ENCODE results near the gene LGR6.
A peak's percentile ranks its signal among the peaks of the same experiment; 100 is the strongest.

DNA sequence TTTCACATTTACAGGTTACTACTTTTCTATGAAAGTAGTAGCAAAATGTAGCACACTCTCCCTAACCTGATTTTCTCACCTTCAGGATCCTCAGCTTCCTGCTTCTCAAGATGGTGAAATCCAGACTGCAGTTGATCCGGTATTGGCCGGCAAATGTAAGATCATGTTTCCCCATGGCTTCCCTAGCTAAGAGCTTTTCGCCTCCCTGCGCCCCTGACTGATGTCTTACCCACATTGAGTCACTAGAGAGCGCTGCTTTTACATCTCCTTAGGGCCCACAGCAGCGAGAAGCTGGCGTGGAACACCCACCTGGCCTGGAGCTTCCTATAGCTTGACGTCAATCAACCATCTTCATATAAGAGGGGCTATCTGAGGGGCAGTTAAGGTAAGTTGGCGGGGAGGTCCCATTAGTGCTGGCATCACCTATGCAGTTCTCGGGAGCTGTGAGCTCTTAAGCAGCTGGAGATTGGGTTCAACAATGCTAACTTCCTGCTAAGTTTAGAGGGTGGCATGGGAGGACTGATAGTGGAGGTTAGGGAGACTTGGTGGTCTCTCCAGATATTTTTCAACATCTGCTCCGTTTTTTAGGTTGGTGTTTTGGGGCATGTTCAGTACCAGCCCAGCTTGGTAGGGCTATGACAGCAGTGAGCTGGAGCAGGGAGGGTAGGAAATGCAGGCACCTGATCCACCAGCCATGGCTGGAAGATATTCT, 38.7 kb upstream of the LGR6 start:
- TF ChIP-seq, protein P1, sequence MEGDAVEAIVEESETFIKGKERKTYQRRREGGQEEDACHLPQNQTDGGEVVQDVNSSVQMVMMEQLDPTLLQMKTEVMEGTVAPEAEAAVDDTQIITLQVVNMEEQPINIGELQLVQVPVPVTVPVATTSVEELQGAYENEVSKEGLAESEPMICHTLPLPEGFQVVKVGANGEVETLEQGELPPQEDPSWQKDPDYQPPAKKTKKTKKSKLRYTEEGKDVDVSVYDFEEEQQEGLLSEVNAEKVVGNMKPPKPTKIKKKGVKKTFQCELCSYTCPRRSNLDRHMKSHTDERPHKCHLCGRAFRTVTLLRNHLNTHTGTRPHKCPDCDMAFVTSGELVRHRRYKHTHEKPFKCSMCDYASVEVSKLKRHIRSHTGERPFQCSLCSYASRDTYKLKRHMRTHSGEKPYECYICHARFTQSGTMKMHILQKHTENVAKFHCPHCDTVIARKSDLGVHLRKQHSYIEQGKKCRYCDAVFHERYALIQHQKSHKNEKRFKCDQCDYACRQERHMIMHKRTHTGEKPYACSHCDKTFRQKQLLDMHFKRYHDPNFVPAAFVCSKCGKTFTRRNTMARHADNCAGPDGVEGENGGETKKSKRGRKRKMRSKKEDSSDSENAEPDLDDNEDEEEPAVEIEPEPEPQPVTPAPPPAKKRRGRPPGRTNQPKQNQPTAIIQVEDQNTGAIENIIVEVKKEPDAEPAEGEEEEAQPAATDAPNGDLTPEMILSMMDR (IDR thresholded peaks at IDR 0.05 in 2 of 3, conservative IDR thresholded peaks at IDR 0.05 in 1 of 3; ENCODE audit: control insufficient read depth in 2 of 3, extremely low read depth in 1 of 3, insufficient read depth in 1 of 3, low read depth in 3 of 3, low read length in 3 of 3): peak; percentile 65 to 70 (median 68); a peak in 5 of 6 replicates
- TF ChIP-seq, protein P2, sequence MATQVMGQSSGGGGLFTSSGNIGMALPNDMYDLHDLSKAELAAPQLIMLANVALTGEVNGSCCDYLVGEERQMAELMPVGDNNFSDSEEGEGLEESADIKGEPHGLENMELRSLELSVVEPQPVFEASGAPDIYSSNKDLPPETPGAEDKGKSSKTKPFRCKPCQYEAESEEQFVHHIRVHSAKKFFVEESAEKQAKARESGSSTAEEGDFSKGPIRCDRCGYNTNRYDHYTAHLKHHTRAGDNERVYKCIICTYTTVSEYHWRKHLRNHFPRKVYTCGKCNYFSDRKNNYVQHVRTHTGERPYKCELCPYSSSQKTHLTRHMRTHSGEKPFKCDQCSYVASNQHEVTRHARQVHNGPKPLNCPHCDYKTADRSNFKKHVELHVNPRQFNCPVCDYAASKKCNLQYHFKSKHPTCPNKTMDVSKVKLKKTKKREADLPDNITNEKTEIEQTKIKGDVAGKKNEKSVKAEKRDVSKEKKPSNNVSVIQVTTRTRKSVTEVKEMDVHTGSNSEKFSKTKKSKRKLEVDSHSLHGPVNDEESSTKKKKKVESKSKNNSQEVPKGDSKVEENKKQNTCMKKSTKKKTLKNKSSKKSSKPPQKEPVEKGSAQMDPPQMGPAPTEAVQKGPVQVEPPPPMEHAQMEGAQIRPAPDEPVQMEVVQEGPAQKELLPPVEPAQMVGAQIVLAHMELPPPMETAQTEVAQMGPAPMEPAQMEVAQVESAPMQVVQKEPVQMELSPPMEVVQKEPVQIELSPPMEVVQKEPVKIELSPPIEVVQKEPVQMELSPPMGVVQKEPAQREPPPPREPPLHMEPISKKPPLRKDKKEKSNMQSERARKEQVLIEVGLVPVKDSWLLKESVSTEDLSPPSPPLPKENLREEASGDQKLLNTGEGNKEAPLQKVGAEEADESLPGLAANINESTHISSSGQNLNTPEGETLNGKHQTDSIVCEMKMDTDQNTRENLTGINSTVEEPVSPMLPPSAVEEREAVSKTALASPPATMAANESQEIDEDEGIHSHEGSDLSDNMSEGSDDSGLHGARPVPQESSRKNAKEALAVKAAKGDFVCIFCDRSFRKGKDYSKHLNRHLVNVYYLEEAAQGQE (IDR thresholded peaks at IDR 0.05; ENCODE audit: low read depth, low read length): no peak
- TF ChIP-seq MTA3 (IDR thresholded peaks at IDR 0.05; ENCODE audit: borderline replicate concordance, low read length) (no peak), ZBED1 (IDR thresholded peaks at IDR 0.05; ENCODE audit: borderline replicate concordance) (no peak), EZH2 (IDR thresholded peaks at IDR 0.05; ENCODE audit: borderline replicate concordance, control insufficient read depth, low read depth, low read length) (no peak), YY1 (IDR thresholded peaks at IDR 0.05; ENCODE audit: low read depth, low read length) (no peak), NFIC (IDR thresholded peaks at IDR 0.05; ENCODE audit: low read depth, low read length) (no peak), CBFB (IDR thresholded peaks at IDR 0.05; ENCODE audit: low read depth) (no peak), SREBF2 (IDR thresholded peaks at IDR 0.05; ENCODE audit: low read length) (no peak), POLR2A (IDR thresholded peaks at IDR 0.05; ENCODE audit: low read depth, low read length) (no peak), STAT1 (conservative IDR thresholded peaks at IDR 0.05) (peak; percentile 66; the same call in 1 of the 2 replicates)
- TF ChIP-seq, protein P3, sequence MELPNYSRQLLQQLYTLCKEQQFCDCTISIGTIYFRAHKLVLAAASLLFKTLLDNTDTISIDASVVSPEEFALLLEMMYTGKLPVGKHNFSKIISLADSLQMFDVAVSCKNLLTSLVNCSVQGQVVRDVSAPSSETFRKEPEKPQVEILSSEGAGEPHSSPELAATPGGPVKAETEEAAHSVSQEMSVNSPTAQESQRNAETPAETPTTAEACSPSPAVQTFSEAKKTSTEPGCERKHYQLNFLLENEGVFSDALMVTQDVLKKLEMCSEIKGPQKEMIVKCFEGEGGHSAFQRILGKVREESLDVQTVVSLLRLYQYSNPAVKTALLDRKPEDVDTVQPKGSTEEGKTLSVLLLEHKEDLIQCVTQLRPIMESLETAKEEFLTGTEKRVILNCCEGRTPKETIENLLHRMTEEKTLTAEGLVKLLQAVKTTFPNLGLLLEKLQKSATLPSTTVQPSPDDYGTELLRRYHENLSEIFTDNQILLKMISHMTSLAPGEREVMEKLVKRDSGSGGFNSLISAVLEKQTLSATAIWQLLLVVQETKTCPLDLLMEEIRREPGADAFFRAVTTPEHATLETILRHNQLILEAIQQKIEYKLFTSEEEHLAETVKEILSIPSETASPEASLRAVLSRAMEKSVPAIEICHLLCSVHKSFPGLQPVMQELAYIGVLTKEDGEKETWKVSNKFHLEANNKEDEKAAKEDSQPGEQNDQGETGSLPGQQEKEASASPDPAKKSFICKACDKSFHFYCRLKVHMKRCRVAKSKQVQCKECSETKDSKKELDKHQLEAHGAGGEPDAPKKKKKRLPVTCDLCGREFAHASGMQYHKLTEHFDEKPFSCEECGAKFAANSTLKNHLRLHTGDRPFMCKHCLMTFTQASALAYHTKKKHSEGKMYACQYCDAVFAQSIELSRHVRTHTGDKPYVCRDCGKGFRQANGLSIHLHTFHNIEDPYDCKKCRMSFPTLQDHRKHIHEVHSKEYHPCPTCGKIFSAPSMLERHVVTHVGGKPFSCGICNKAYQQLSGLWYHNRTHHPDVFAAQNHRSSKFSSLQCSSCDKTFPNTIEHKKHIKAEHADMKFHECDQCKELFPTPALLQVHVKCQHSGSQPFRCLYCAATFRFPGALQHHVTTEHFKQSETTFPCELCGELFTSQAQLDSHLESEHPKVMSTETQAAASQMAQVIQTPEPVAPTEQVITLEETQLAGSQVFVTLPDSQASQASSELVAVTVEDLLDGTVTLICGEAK (IDR thresholded peaks at IDR 0.05; ENCODE audit: borderline replicate concordance): no peak
